ENCODE data around the gene SLC30A3.
A peak's percentile ranks its signal among the peaks of the same experiment; 100 is the strongest.

SLC30A3 gene

GRCh38 chr2:27222407-27222806 lies 40.4 kb downstream of the SLC30A3 start:
- no peak for DNase-seq

- no peak for DNase-seq
Observed at GRCh38 chr2:27221166-27221565, 41.7 kb downstream of the SLC30A3 start.

GRCh38 chr2:27220091-27220490 lies 42.8 kb downstream of the SLC30A3 start:
- DNase-seq, result no peak

GRCh38 chr2:27219091-27219490 lies 43.8 kb downstream of the SLC30A3 start:
- DNase-seq, result no peak

- no peak for DNase-seq
Observed at GRCh38 chr2:27218614-27219013, 44.2 kb downstream of the SLC30A3 start.

DNA sequence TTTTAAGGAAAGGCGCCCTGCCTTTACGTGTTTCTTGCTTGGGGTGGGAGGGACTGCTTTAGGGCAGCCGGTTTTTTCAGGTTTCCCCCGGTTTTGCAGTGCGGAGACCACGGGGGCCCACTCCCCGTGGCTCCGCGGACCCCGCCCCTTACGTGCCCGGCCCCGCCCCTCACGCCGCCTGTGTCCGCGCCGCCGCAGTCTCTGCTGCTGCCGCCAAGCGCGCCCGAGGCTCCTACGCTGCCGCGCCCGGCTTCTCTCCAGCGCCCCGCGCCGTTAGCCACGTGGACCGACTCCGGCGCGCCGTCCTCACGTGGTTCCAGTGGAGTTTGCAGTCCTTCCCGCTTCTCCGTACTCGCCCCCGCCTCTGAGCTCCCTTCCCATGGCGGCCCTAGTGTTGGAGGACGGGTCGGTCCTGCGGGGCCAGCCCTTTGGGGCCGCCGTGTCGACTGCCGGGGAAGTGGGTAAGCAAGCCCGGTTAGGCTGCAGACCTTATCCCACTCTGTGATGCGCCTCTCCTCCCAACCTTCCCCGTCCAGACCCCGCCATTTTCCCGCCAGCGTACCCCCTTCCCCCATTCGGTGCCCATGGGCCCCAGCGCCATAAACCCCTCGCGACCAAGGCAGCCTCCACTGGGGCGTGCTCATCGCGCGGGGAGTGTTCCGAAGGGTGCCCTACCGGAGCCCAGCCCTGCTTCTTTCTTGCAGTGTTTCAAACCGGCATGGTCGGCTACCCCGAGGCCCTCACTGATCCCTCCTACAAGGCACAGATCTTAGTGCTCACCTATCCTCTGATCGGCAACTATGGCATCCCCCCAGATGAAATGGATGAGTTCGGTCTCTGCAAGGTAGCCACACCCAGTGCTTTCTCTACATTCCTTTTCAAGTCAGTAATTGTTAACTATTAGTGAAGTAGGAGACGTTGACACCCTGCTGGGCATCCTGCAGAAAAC lies 45.4 kb downstream of the SLC30A3 start, which contains the start of gene CAD:
CAD (plus strand) TSS at position 197 of the 949 bp plus-strand sequence; CDS start at position 380, 183 bp downstream.
- peak; percentile 94 for DNase-seq

- no peak for DNase-seq
Observed at GRCh38 chr2:27216416-27217137, 46.3 kb downstream of the SLC30A3 start.

- no peak for DNase-seq
Observed at GRCh38 chr2:27214941-27215340, 47.9 kb downstream of the SLC30A3 start.

DNA sequence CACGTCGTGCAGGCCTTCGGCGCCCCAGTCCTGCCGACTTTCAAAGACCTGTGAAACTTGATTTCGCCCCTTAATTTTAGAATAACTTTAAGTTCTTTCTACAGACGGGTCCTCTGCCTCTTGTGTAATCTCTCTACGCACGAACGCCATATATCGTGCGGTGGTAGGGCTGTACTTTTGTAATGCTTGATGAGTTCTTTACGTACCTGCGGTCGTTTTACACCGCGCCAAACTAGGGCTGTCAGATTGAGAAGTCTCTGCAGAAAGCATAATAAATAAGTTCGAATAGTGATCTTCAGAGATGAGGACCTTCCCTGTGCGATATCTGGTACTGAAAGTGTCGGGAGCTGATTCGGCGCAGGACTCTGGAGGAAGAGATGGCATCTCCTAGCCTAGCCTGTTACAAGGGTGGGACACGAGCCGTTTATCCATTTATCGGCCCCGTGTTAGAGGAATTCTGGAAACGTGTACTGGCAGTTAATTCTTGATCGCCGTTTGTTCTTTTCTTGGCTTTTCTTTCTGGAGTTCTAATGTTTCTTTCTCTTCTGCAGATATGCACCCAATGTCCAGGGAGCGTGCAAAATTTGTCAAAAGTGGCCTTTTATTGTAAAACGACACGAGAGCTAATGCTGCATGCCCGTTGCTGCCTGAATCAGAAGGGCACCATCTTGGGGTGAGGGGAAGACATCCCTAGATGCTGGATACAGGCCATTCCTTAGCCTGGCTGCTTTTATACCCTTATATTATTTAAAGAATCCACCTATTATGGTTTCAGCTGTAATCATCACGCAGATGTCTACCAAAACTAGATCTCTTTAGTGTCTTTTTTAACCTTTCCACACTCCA lies 50.0 kb downstream of the SLC30A3 start:
- DNase-seq, result no peak

DNA sequence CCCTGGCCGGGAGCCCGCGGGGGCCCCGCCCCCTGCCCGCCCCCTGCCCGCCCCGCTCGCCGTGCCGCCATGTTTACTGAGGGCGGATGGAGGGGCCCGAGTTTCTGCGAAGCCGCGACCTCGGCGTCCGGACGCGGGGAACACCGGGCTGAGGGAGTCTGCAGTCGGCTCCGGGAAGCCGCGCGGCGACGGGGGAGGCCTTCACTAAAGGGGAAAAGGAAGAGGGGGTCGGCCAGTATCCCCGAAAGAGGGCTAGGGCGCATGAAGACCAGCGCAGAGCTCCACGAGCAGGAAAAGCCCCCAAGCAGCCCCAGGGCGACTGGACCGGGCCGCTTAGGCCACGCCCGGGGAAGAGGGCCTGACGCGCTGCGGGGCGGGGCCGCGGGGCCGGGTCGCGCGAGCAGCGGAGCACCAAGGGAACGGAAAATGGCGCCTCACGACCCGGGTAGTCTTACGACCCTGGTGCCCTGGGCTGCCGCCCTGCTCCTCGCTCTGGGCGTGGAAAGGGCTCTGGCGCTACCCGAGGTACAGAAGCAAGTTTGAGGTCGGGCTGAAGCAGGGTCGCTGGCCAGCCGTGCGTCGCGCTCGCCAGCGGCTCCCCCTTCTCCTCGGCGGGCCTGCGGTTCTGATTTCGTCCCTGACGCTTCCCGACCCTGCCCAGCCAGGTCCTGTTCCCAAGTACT lies 50.8 kb downstream of the SLC30A3 start, which contains the start of the genes ATRAID and SLC5A6:
ATRAID (plus strand) TSS at position 99 of the 683 bp plus-strand sequence; CDS start at position 427, 328 bp downstream.
SLC5A6 (minus strand) TSS at position 326 of the 683 bp plus-strand sequence. CDS start 4,618 bp downstream, outside the sequence.
- peak; percentile 93 for DNase-seq

DNA sequence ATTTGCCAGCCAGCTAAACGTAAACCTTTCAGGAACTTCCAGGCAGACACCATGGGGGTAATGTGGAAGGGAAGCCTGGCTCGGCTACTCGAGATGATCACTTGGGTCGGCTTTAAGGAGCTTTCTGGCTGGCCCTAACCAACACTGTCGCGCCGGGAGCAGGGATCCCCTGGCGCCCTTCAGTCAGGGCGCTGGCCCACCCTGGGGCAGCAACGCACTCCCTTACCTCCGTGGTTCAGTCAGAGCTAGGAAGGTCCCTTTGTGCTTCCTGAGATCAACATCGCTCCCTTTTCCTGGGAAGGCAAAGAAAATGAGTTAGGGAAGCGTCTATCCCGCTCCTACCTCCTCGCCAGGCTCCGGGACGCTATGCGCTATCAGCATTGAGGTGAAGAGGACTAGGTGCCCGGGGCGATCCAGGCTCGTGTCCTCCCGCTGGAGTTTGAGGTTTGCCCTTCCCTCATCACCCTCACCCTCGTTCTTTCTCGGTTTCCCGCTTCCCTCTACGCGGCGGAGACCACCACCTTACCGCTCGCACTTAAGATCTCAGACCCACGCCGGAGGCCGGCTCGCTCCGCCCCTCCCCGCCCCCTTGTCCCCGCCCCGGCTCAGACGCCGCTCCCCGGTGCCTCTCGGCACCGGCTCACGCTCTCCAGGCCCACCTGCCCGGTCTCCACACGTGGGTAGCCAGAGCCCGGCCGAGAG lies 51.5 kb downstream of the SLC30A3 start:
- no peak for DNase-seq

DNA sequence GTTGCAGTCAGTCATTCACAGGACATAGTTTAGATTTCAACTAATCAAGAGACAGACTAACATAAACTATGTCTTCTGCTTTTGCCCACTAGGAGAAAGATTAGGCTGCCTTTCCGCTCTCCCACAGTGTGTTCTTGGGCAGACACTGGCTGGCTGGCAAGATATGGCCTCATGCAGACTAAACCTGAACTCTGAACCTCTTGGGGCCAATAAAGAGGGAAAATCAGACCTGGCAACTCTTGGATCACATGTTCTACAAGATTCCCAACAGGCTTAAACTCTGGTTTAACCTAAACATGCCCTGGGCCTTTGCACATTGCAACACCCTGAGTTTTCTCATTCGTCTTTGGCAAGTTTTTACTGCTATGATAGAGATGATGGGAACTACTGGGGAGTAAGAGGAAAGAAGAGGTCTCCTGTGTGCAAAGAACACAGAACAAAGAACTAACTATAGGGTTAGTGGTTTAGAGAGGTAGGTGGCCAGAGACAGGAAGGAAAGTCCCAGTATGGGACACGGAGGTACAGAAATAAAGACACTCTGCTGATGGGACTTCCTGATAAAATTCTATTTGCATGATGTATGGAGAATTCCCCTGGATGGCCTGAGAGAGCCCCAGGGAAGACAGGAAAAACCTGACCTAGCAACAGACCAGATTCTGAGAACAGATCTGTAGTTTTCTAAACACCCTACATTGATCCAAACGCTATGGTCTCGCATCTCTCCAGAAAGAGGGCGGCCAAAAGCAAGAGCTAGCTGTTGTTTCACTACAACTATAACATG lies 53.0 kb downstream of the SLC30A3 start:
- DNase-seq, result no peak

GRCh38 chr2:27208486-27209050 lies 54.3 kb downstream of the SLC30A3 start:
- no peak for DNase-seq

DNA sequence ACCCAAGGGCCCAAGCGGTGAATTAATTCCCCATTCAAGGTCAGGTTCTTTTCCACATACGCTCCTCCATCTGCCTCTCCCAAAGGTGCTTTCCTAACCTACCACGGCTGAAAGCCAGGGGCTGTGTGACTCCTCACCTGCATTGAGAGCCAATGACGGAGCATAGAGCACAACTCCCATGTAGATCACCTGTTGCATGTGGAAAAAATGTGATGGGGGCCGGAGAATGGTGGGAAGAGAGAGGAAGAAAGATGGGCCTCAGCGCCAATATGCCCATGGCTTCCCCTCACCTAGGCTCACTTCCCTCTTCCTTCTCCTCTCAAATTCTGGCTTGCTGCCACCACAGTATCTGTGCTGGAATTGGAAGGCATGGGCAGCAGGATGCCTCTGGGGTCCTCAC lies 56.5 kb downstream of the SLC30A3 start:
- no peak for DNase-seq

GRCh38 chr2:27205206-27205605 lies 57.6 kb downstream of the SLC30A3 start:
- DNase-seq, result no peak

DNA sequence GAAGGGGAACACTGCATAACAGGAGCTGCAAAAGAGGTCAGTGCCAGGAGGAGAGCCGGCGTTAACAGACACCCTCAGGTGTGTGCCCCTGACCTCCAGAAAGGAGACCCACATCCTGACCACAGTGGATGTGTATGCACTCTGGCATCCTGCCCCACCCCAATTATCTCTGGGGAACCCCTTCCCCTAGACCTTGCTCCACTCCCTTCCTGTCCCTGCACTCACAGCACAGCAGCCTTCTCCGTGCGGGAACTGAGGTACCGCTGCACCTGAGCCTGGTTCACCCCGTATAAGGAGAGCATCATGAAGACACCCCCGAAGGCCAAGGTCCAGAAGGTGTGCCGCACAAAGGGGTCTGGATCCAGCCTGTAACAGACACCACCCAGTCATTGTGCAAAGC lies 58.3 kb downstream of the SLC30A3 start:
- DNase-seq, result no peak

DNA sequence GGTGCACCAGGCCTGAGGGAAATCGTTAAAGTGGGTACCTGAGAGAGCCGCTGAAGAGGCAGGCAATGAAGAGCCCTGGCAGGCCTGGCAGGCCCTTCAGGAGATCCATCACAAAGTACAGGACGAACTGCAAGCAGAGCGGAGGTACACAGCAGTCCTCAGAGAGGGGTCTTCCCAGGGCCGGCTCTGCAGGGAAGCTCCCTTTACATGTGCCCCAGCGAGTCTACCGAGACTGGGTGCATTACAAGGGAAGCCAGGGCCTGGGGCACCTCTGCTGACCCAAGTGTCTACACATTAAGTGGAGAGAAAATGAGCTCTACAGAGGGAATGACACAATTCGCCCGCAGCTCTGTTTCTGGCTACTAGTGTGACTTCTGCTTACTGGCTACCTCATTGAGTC lies 59.1 kb downstream of the SLC30A3 start:
- DNase-seq, result no peak

Data from activated CD8-positive, alpha-beta memory T cell treated with anti-CD3 and anti-CD28 coated beads, Interleukin-2, amount 50 U/mL, for 48 hours (primary cell).